Colonic mucosa (tissue), 4 donors: ENCODE data around the gene MT1E. TPM values are rescaled to one million over a fixed set of nuclear protein-coding genes. Genes with fewer than 3 reads are reported as not detected.

Source experiments
- DNase-seq: peaks from one replicate; pipeline ENCODE4 v3.0.0-alpha.2; 2020
- H3K27ac ChIP-seq: fragments of 200-600 bp; one replicate; pipeline ENCODE4 v1.8.0; 2021
- H3K27me3 ChIP-seq: fragments of 200-600 bp; one replicate; pipeline ENCODE4 v1.8.0; 2021
- H3K36me3 ChIP-seq: fragments of 200-600 bp; one replicate; pipeline ENCODE4 v1.8.0; 2021
- H3K4me1 ChIP-seq: fragments of 200-600 bp; one replicate; pipeline ENCODE4 v1.8.0; 2021; ENCODE audit warnings: mild to moderate bottlenecking
- H3K4me3 ChIP-seq: fragments of 200-600 bp; one replicate; pipeline ENCODE4 v1.8.0; 2021
- H3K9ac ChIP-seq, 2 donors: one replicate each; pipeline ENCODE4 v1.7.0; 2013; ENCODE audit warnings: control low read depth in 2 of 2, low read depth in 2 of 2, low read length in 2 of 2
- H3K9me3 ChIP-seq: fragments of 200-600 bp; one replicate; pipeline ENCODE4 v1.8.0; 2021
- CTCF ChIP-seq: fragments of 200-600 bp; IDR thresholded peaks from one replicate; pipeline ENCODE4 v1.8.0; 2022; ENCODE audit warnings: antibody characterized with exemption, mild to moderate bottlenecking
- intact Hi-C: fragments of 100-400 bp; cut with DNase I; formaldehyde crosslinking; loops from one replicate; pipeline ENCODE4 v1.14.1; 2022
- total RNA-seq, 2 donors: library from RNA; stranded (reverse); fragmentation: NEBNext Ultra II Directional in 1 of 2; extraction: Animal tissue kit (Norgen Biotek cat#: 25700) in 1 of 2; gene quantifications; one replicate each; pipeline ENCODE4 v1.2.1, GENCODE V29; 2021
- donor health status: healthy.
- donor health status: DM: no; HTN: no; CAD: no.
- donor health status: DM: no; HTN: no; CAD: no.

Gene MT1E
- total RNA-seq, 2 donors from 2014 or later = 251 to 359 TPM

GRCh38 chr16:56639045-56639444, 13.5 kb downstream of the MT1E start:
- DNase-seq = no peak
- intact Hi-C loops = no loop called here
- Histone ChIP-seq H3K9me3 (no peaks in the 10 kb centered on the region), H3K36me3 (no peaks in the 10 kb centered on the region), H3K4me3 (no peak overlapping the region), H3K9ac (peak overlapping the region in 1 of 2 donors; percentile 63), H3K27ac (no peak overlapping the region), H3K4me1 (no peaks in the 10 kb centered on the region), H3K27me3 (peaks cover 12% of the 10 kb centered on the region)
- TF ChIP-seq CTCF = no peak

GRCh38 chr16:56640076-56640475, 14.5 kb downstream of the MT1E start:
- H3K27me3 ChIP-seq = peaks cover 7% of the 10 kb centered on the region
- no peak overlapping the region for H3K9ac ChIP-seq
- H3K27ac ChIP-seq = no peak overlapping the region
- no peaks in the 10 kb centered on the region for H3K4me1 ChIP-seq
- DNase-seq = no peak
- no peaks in the 10 kb centered on the region for H3K36me3 ChIP-seq
- no peak overlapping the region for H3K4me3 ChIP-seq
- intact Hi-C loops = no loop called here
- no peak for TF ChIP-seq CTCF
- H3K9me3 ChIP-seq = no peaks in the 10 kb centered on the region

- no peaks in the 10 kb centered on the region for H3K36me3 ChIP-seq
- H3K9ac ChIP-seq = no peak overlapping the region
- H3K27me3 ChIP-seq = peaks cover 5% of the 10 kb centered on the region
- H3K4me1 ChIP-seq = no peaks in the 10 kb centered on the region
- H3K9me3 ChIP-seq = no peaks in the 10 kb centered on the region
- TF ChIP-seq CTCF = no peak
- DNase-seq = no peak
- H3K4me3 ChIP-seq = no peak overlapping the region
- H3K27ac ChIP-seq = no peak overlapping the region
- intact Hi-C loops = no loop called here
Measured at GRCh38 chr16:56641166-56641565, 15.6 kb downstream of the MT1E start.

- intact Hi-C loops = no loop called here
- Histone ChIP-seq H3K9ac (peak overlapping the region; percentile 44 to 48), H3K27ac (no peak overlapping the region)
Measured at GRCh38 chr16:56643080-56643778, 17.6 kb downstream of the MT1E start.

DNA sequence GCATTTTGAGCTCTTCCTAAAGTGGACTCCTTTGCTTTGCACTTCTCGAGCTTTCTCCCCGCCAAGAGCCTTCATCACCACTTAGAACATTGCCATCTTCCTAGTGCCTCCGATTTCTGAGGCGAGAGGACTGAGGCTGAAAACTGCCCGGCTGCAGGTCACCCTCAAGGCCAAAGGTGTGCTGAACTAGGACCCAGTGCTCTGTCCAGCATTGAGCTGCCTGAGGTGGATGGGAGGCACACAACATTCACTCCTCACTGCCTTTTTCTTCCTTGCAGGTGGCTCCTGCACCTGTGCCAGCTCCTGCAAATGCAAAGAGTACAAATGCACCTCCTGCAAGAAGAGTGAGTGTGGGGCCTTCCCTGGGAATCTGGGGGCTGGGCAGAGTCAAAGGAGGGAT, 18.3 kb downstream of the MT1E start:
- H3K27me3 ChIP-seq = no peaks in the 10 kb centered on the region
- H3K4me3 ChIP-seq = peak overlapping the region; percentile 19
- peak overlapping the region in 1 of 2 donors; percentile 44 for H3K9ac ChIP-seq
- intact Hi-C loops = no loop called here
- TF ChIP-seq CTCF = no peak
- no peak overlapping the region for H3K27ac ChIP-seq
- no peaks in the 10 kb centered on the region for H3K4me1 ChIP-seq
- DNase-seq = no peak
- no peaks in the 10 kb centered on the region for H3K36me3 ChIP-seq
- no peaks in the 10 kb centered on the region for H3K9me3 ChIP-seq

More at GRCh38 chr16:56643080-56643778, 17.6 kb downstream of the MT1E start:
- Histone ChIP-seq H3K9me3 (no peaks in the 10 kb centered on the region), H3K4me1 (no peaks in the 10 kb centered on the region), H3K4me3 (peak overlapping the region; percentile 19), H3K36me3 (no peaks in the 10 kb centered on the region), H3K27me3 (no peaks in the 10 kb centered on the region)
- no peak for TF ChIP-seq CTCF
- peak; percentile 90 for DNase-seq
